Measurements from ENCODE around the gene FNIP1.

- TF ChIP-seq, protein P1, sequence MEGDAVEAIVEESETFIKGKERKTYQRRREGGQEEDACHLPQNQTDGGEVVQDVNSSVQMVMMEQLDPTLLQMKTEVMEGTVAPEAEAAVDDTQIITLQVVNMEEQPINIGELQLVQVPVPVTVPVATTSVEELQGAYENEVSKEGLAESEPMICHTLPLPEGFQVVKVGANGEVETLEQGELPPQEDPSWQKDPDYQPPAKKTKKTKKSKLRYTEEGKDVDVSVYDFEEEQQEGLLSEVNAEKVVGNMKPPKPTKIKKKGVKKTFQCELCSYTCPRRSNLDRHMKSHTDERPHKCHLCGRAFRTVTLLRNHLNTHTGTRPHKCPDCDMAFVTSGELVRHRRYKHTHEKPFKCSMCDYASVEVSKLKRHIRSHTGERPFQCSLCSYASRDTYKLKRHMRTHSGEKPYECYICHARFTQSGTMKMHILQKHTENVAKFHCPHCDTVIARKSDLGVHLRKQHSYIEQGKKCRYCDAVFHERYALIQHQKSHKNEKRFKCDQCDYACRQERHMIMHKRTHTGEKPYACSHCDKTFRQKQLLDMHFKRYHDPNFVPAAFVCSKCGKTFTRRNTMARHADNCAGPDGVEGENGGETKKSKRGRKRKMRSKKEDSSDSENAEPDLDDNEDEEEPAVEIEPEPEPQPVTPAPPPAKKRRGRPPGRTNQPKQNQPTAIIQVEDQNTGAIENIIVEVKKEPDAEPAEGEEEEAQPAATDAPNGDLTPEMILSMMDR (IDR thresholded peaks at IDR 0.05; ENCODE audit: borderline replicate concordance, extremely low read depth, low read length, poor library complexity, severe bottlenecking): no peak
- TF ChIP-seq EZH2 (IDR thresholded peaks at IDR 0.05; ENCODE audit: borderline replicate concordance, low read depth, low read length, severe bottlenecking): no peak
Observed at GRCh38 chr5:131789765-131790164, 7.1 kb downstream of the FNIP1 start.

Data from DND-41 (cell line).